ENCODE results near the gene AUTS2.

AUTS2 gene

DNA sequence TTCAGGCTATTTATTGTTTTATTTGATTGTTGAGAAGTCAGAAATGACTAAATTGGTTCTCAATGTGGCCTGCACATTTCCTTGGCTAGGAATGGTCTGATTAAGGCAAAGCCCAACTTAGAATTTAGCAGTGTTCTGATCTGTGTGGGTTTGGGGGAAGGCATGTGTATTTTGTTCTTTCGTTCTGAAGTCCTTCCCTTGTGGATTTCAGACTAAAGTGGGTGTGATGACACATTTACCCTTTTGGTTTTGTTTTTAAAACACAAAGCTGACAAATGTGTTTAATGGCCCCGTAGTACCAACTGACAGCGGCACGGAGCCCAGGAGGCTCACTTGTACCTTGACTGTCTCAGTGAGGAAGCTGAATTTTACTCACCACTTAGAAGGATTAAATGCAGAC is 1081.4 kb downstream of the AUTS2 start:
- DNase-seq (ENCODE audit: low read depth in 3 of 3): no peak

GRCh38 chr7:70680306-70680705 is 1082.0 kb downstream of the AUTS2 start:
- no peak for DNase-seq (ENCODE audit: low read depth in 3 of 3)

- no peak for DNase-seq (ENCODE audit: low read depth in 3 of 3)
Measured at GRCh38 chr7:70680743-70681468, 1082.6 kb downstream of the AUTS2 start.

DNA sequence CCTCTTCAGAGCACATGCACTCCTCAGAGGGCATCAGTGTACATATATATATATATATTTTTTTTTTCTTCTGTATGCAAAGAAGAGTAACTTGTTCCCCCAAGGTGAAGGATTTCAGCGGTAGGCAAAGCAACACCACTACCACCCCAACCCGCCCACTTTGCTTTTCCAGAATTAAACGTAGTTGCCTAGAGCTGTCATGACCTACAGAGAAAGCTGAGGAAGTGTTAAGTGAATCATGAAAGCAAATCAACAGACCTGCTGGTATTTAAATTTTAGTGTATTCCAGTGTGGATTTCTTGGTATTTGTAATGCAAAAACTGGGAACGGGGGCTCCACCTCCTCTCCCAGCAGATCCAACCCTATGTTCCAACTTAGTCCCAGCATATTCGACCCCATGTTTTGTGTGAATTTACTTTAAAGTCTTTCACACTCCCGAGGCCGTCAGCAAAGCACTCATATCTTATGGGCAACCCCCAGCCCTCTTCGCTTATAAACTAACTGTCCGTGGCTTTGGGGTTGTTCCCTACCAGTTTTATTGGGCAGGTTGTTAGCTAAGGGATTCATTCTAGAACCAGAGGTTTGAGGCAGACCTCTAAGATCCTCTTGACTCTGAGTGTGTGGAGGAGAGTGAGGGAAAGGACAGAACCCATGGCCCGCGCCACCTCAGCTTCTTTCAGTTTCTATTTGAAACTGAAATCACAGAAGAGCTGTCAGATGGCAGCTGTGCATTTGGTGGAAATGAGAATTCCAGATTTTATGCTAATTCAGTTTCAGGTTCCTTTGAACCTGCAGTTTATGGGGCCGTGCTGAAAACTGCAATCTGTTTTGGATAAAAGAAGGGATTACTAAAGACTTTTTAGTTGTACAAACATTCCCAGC is 1083.4 kb downstream of the AUTS2 start:
- DNase-seq (ENCODE audit: low read depth in 3 of 3): no peak

DNA sequence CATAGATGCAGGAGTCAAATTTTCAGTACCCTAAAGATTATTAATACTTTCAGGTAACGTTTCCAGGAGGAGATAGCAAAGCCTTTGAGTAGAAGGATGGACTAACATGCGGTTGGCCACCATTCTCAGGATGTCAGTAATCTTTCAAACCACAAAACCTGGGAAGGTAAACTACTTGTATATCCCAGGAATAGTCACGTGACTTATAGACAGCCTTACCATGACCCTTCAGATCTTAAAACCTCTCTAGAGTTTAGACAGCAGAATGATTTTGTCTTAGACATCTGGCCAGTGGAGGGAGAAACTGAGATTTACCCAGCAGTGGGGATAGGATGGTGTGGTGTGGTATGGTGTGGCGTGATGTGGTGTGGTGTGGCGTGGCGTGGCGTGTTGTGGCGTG is 1085.9 kb downstream of the AUTS2 start:
- DNase-seq (ENCODE audit: low read depth in 3 of 3): no peak

DNA sequence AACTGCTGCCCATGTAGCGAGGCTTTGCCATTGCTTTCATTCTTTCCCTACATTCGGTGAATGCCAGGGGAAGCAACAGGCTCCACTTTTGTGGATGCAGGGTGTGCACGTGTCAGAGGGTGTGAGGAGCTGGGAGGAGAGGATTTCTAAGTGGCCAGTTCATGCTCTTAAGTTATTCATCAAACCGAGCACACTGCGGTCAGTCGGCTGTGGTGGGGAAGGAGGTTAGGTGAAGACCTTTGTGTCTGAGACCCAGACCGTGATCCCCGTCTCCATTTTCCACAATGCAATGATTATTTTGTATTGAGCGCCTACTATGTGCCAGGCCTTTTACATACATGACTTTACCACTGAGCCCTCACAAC is 1095.0 kb downstream of the AUTS2 start:
- no peak for DNase-seq (ENCODE audit: low read depth in 3 of 3)

DNA sequence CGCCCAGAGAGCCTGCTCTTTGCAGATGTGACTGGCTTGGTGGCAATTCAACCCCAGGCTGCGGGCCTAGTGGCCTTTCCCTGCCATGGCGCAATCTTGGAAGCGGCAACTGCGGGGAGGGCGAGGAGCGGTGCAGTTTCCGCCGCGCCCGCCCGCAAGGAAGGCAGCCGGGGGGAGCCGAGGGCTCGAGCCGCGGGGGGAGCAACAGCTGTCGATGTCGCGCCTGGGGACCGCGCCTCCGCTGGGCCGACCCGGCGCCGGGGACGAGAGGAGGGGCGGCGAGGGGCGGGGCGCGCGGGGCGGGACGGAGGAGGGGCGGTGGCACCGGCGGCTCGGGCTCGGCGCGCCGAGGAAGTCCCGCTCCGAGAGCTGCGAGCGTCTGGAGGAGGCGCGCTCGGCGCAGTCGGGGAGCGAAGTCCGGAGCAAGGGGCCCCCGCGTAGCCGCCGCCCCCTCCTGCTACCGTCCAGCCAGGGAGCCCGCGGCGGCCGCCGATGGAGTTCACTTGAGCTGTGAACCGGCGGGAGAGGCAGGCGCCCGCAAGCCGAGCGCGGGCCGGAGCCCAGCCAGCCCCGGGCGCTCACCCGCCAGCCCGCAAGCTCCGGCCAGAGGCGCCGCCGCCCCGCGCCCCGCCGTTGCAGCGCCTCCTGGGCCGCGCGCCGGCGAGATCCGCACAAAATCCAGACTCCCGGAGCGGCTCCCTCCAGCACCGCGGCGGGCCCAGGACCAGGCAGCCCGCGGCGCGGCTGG is 1095.6 kb downstream of the AUTS2 start:
- DNase-seq (ENCODE audit: low read depth in 3 of 3): no peak

DNA sequence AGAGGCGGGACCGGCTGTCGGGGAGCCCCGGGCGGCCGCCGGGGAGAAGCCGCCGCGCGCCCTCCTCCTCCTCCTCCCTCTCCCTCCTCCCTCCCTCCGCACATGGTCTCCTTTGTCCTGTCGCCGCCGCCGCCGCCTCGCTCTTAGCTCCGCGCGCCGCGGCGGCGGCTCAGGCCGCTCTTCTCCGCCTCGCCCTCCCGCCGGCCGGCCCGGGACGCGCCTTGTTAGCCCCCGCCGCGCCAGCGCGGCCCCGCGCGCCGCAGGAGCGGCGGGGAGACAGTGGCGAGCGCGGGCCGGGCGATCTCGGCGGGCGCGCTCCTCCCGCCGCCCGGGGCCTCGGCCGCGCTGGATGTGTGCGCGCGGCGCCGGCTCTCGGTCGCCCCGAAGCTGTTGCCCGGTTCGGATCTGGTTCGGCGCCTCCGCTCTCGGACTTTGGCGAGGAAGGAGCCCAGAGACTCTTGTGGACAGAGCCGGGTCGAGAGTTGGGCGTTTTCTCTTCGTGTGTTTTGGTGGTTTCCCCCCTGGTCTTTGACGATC is 1096.2 kb downstream of the AUTS2 start:
- no peak for DNase-seq (ENCODE audit: low read depth in 3 of 3)

GRCh38 chr7:70694971-70695794 is 1096.9 kb downstream of the AUTS2 start:
- DNase-seq (ENCODE audit: low read depth in 3 of 3): no peak

GRCh38 chr7:70695795-70696083 is 1097.5 kb downstream of the AUTS2 start:
- no peak for DNase-seq (ENCODE audit: low read depth in 3 of 3)

DNA sequence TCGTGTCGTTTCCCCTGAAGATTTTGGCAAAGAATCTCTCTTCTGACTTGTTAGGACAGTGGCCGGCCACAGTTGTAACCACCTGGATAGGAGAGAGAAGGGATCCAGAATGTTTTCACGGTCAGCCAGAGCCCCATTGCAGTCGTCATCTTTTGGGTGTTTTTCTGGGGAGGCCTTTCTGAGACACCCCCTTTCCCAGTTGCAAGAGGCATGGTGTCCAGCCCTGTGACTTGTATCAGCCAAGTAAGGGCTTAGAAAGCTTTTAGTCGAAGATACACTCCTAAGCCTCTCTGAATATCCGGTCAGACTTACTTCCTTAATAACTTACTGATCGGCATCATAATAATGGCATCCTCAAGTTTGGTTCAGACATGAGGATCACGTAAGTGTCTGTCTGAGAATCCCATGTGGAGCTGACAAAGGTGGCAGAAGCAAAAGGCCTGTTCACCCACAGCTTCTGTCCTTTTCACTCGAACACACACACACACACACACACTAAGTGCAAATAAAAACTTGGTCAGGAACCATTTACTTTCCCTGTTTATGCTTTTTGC is 1098.0 kb downstream of the AUTS2 start:
- DNase-seq (ENCODE audit: low read depth in 3 of 3): no peak

GRCh38 chr7:70698219-70698832 is 1100.1 kb downstream of the AUTS2 start:
- DNase-seq (ENCODE audit: low read depth in 3 of 3): no peak

DNA sequence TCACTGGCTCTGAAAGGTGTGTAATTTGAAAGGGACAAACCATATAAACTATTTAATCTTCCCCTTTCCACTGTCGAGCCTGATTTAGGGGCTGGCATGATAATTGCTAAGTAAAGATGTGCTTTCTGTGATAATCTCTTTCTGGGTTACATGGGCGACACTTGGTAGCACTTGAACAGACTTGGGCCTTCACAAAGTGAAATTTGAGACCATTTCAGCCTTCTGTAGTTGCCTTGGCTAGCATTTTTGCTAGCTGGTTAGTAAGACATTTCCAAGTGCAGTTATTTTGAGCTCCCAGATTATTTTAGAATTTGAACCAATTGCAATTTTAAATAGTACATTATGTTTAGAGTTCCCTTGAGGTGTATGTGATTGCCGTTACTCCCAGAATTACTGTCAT is 1101.0 kb downstream of the AUTS2 start:
- no peak for DNase-seq (ENCODE audit: low read depth in 3 of 3)

GRCh38 chr7:70700055-70700940 is 1102.0 kb downstream of the AUTS2 start:
- DNase-seq (ENCODE audit: low read depth in 3 of 3): no peak

DNA sequence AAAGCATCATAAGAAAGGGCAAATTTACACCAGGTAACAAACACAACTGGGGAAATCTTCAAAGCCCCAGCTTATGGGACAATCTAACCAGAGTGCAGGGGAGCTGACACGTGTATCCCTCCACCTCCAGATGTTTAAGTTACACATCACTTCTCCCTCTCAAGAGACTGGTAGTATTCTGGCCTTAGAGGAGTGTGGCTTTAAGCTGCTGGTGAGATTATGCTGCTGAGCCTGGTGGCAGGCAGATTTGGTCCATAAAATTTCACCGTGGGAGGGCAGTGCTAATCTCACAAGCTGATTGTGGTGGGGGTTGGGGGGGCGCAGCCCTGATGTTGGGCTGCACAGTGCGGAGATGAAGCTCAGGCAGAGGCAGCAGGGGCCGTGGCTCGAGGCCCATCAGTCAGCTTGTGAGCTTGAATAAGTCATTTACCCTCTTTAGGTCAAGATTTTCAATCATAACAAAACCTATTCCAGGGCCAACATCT is 1102.7 kb downstream of the AUTS2 start:
- no peak for DNase-seq (ENCODE audit: low read depth in 3 of 3)

DNA sequence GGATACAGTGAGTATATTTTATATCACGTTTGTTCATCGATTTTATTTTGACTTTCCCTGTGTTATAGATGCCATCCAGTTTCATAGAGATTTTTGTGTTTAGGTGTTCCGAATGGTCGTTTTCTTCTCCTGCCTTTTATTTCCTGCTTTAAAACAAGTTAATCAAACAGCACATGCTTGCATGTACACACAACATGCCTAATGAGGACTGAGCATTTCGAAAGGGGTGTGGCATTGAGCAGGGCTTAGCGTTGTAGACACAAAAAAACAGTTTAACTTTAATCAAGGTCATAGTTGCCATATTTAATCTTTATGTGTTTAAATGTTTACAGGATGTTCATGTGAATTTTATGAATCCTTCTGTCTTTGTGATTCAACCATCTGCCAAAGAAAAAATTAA is 1103.2 kb downstream of the AUTS2 start:
- DNase-seq (ENCODE audit: low read depth in 3 of 3): no peak

DNA sequence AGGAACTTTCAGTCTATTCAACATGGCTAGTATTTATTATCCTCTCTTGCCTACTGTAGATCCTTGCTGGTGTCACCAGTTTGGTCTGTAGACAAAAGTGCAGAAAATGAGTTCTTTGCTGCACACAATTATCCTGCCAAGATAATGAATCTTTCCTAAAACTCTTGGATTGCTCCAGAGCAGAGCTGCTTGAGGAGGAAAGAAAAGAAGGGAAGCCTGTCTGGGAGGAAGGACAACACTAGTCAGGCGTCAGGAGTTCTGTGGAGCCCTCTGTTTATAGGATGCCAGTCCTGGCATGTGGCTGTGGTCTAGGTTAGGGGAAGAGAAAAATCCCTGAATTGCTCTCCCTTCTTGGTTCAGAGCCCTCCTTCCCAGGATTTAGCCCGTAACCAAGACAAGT is 1103.7 kb downstream of the AUTS2 start:
- no peak for DNase-seq (ENCODE audit: low read depth in 3 of 3)

- DNase-seq (ENCODE audit: low read depth in 3 of 3): no peak
Measured at GRCh38 chr7:70703785-70704184, 1105.5 kb downstream of the AUTS2 start.

GRCh38 chr7:70704831-70705346 is 1106.6 kb downstream of the AUTS2 start:
- no peak for DNase-seq (ENCODE audit: low read depth in 3 of 3)
